HepG2 (cell line): ENCODE measurements around the gene EFNA2. TPM values are rescaled to one million over a fixed set of nuclear protein-coding genes. Genes with fewer than 3 reads are reported as not detected.

Experiments
- ATF7-NPFF ChIP-seq: sonication (generic); formaldehyde crosslinking; IDR thresholded peaks from 2 replicates; pipeline ENCODE4 v1.8.1; 2023; ENCODE audit warnings: mild to moderate bottlenecking, low read depth, missing genetic modification reagents, moderate library complexity
- E2F5 ChIP-seq: sonication (generic); formaldehyde crosslinking; conservative IDR thresholded peaks from 2 replicates; pipeline ENCODE4 v1.4.0; 2020; ENCODE audit warnings: missing genetic modification reagents
- HDAC1 ChIP-seq: sonication (generic); formaldehyde crosslinking; IDR thresholded peaks from 2 replicates; pipeline ENCODE4 v1.5.1; 2020; ENCODE audit warnings: mild to moderate bottlenecking, missing genetic modification reagents
- HNF4G ChIP-seq, 2 experiments: sonication (generic) in 1 of 2; formaldehyde crosslinking in 1 of 2; IDR thresholded peaks; 2 replicates each; pipeline versions ENCODE4 v1.4.0 to v1.6.1; 2011 to 2020; ENCODE audit warnings: borderline replicate concordance in 2 of 2, low read depth in 2 of 2, mild to moderate bottlenecking in 2 of 2, low read length in 1 of 2, missing genetic modification reagents in 1 of 2, moderate library complexity in 1 of 2
- IRF9 ChIP-seq: sonication (generic); formaldehyde crosslinking; IDR thresholded peaks from 2 replicates; pipeline ENCODE4 v1.8.0; 2022; ENCODE audit warnings: missing genetic modification reagents, mild to moderate bottlenecking, borderline replicate concordance
- MBD4 ChIP-seq: IDR thresholded peaks from 2 replicates; pipeline ENCODE4 v1.6.1; 2012; ENCODE audit warnings: low read length, inconsistent platforms, borderline replicate concordance
- NCOA1 ChIP-seq: sonication (generic); formaldehyde crosslinking; IDR thresholded peaks from 2 replicates; pipeline ENCODE4 v1.9.0; 2021; ENCODE audit warnings: missing genetic modification reagents
- PATZ1 ChIP-seq: sonication (generic); formaldehyde crosslinking; IDR thresholded peaks from 2 replicates; pipeline ENCODE4 v1.4.0; 2020; ENCODE audit warnings: missing genetic modification reagents
- SAFB2 ChIP-seq: sonication (generic); formaldehyde crosslinking; IDR thresholded peaks from 2 replicates; pipeline ENCODE4 v1.5.1; 2020; ENCODE audit warnings: missing genetic modification reagents, low read depth, mild to moderate bottlenecking, borderline replicate concordance
- SAP130 ChIP-seq: IDR thresholded peaks from 2 replicates; pipeline ENCODE4 v1.6.1; 2016; ENCODE audit warnings: low read depth
- STAG1 ChIP-seq: sonication (generic); formaldehyde crosslinking; IDR thresholded peaks from 2 replicates; pipeline ENCODE4 v1.4.0; 2020; ENCODE audit warnings: missing genetic modification reagents
- ZEB1 ChIP-seq: IDR thresholded peaks from 2 replicates; pipeline ENCODE4 v1.6.1; 2012; ENCODE audit warnings: mild to moderate bottlenecking, low read depth, inconsistent platforms; ENCODE audit not compliant: insufficient replicate concordance
- ZFP91 ChIP-seq: sonication (generic); formaldehyde crosslinking; IDR thresholded peaks from 2 replicates; pipeline ENCODE4 v1.9.0; 2022; ENCODE audit warnings: missing genetic modification reagents, mild to moderate bottlenecking, borderline replicate concordance
- ZFX ChIP-seq: sonication (generic); formaldehyde crosslinking; IDR thresholded peaks from 2 replicates; pipeline ENCODE4 v1.4.0; 2020; ENCODE audit warnings: mild to moderate bottlenecking, low read depth, missing genetic modification reagents, moderate library complexity
- ZNF260 ChIP-seq: sonication (generic); formaldehyde crosslinking; IDR thresholded peaks from 2 replicates; pipeline ENCODE4 v1.4.0; 2020; ENCODE audit warnings: missing genetic modification reagents, low read depth, mild to moderate bottlenecking, borderline replicate concordance
- ZNF274 ChIP-seq: sonication (generic); formaldehyde crosslinking; IDR thresholded peaks from 2 replicates; pipeline ENCODE4 v1.5.1; 2020; ENCODE audit warnings: mild to moderate bottlenecking, missing genetic modification reagents
- ZNF331 ChIP-seq: sonication (generic); formaldehyde crosslinking; IDR thresholded peaks from 2 replicates; pipeline ENCODE4 v1.4.0; 2020; ENCODE audit warnings: missing genetic modification reagents
- ZNF567 ChIP-seq: sonication (generic); formaldehyde crosslinking; IDR thresholded peaks from 2 replicates; pipeline ENCODE4 v1.8.1; 2023; ENCODE audit warnings: mild to moderate bottlenecking, missing genetic modification reagents, borderline replicate concordance
- ZNF580 ChIP-seq: IDR thresholded peaks from 2 replicates; pipeline ENCODE4 v1.6.1; 2016; ENCODE audit warnings: low read depth, borderline replicate concordance
- ZNF800 ChIP-seq: sonication (generic); formaldehyde crosslinking; IDR thresholded peaks from 2 replicates; pipeline ENCODE4 v1.4.0; 2020; ENCODE audit warnings: missing genetic modification reagents
- polyA plus RNA-seq, 8 experiments: library from polyadenylated mRNA; depleted of rRNA in 3 of 8; stranded (reverse) in 7 of 8; unstranded in 1 of 8; fragments of >200 nt; fragmentation: Illumina TruSeq in 4 of 8; extraction: Trizol in 4 of 8; gene quantifications; 2 replicates each; pipeline versions ENCODE4 v1.2.1 to v1.2.3, GENCODE V29; 2011 to 2016; ENCODE audit warnings: low read depth in 4 of 8, missing spikeins in 1 of 8, mixed read lengths in 1 of 8; ENCODE audit not compliant: insufficient read depth in 1 of 8
- total RNA-seq, 5 experiments: library from RNA; depleted of rRNA; stranded (reverse); fragments of >200 nt; fragmentation: Illumina TruSeq; extraction: Trizol; gene quantifications; 2 replicates each; pipeline ENCODE4 v1.2.3, GENCODE V29; 2016; ENCODE audit warnings: low read depth in 1 of 5

EFNA2 gene
- total and polyA plus RNA-seq, 2 of the 13 experiments (the other 11 are each of a cell fraction or from before 2014, with no cell fraction given): 6.0 to 9.9 TPM

GRCh38 chr19:1315470-1316166, 29.9 kb downstream of the EFNA2 start (continued):
- no peak for TF ChIP-seq NCOA1 (CRISPR knock-in tag)
- no peak for TF ChIP-seq ZNF580 (CRISPR knock-in tag)
- TF ChIP-seq ZNF274 (CRISPR knock-in tag): 0 out of 2 replicates have a peak, but pooled peaks have one; percentile 10
- peak; percentile 62; the same call in 1 of the 2 replicates for TF ChIP-seq SAFB2 (CRISPR knock-in tag)
- 0 out of 2 replicates have a peak, but pooled peaks have one; percentile 19 for TF ChIP-seq ZNF331
- TF ChIP-seq SAP130 (CRISPR knock-in tag): peak; percentile 33; the same call in 1 of the 2 replicates
- no peak for TF ChIP-seq HDAC1 (CRISPR knock-in tag)
- TF ChIP-seq STAG1: peak; percentile 80
- peak; percentile 100 for TF ChIP-seq PATZ1 (CRISPR knock-in tag)
- TF ChIP-seq ZNF800: no peak; the same call in 1 of the 2 replicates
- no peak for TF ChIP-seq HNF4G (IDR thresholded peaks at IDR 0.05; ENCODE audit: borderline replicate concordance, low read depth, low read length)
- TF ChIP-seq HNF4G (CRISPR knock-in tag; IDR thresholded peaks at IDR 0.05; ENCODE audit: borderline replicate concordance, low read depth): no peak
- TF ChIP-seq MBD4: no peak
- peak; percentile 73 for TF ChIP-seq ZFX
- no peak for TF ChIP-seq E2F5 (CRISPR knock-in tag)
- peak; percentile 59; the same call in 1 of the 2 replicates for TF ChIP-seq ZFP91 (CRISPR knock-in tag)
- TF ChIP-seq ZNF567 (CRISPR knock-in tag): no peak
- peak; percentile 79; the same call in 1 of the 2 replicates for TF ChIP-seq IRF9 (CRISPR knock-in tag)
- TF ChIP-seq ZEB1: no peak
- TF ChIP-seq ATF7-NPFF (CRISPR knock-in tag): peak; percentile 69; the same call in 1 of the 2 replicates
- no peak for TF ChIP-seq ZNF260 (CRISPR knock-in tag)
